HepG2 (cell line): ENCODE results near the gene ANKRD42. TPM values are rescaled to one million over a fixed set of nuclear protein-coding genes. Genes with fewer than 3 reads are reported as not detected.

Experiments used
- ATAC-seq: fragments of 200-7000 bp; cut with Tn5 transposase; 3 replicates; pipeline ENCODE4 v1.9.1; 2020; ENCODE audit warnings: mild to moderate bottlenecking, moderate library complexity
- BruUV-seq: library from RNA; stranded (reverse); fragments of 400-500 nt; replicated peaks from 2 replicates; lab custom pipeline; 2021; lab: Mats Ljungman, UMichigan
- CTCF ChIA-PET: fragments of 300-600 bp; formaldehyde crosslinking; extraction: SDS; loops from one replicate; lab custom pipeline; 2021; ENCODE audit warnings: low total read pairs, inconsistent platforms, low intra/inter-chr PET ratio; lab: Yijun Ruan, JAX
- POLR2A ChIA-PET: fragments of 350-600 bp; sonication (Branson Sonifier 250); formaldehyde crosslinking; loops from one replicate; lab custom pipeline; 2020; ENCODE audit warnings: antibody characterized with exemption, inconsistent platforms; lab: Yijun Ruan, JAX
- DNase-seq: peaks from one replicate; pipeline ENCODE4 v3.0.0-alpha.2; 2015; ENCODE audit warnings: low spot score
- FAIRE-seq: peaks from 3 replicates; lab custom pipeline; 2011; peaks lifted over from hg19 to GRCh38; lab: Jason Lieb, UNC
- H2AFZ ChIP-seq: one replicate; pipeline ENCODE4 v1.6.1; 2011; ENCODE audit warnings: low read length, inconsistent platforms
- H3K27ac ChIP-seq: fragments of 300-600 bp; 3 replicates; pipeline ENCODE4 v1.8.0; 2011; ENCODE audit warnings: mixed run types, mild to moderate bottlenecking, mixed read lengths, low read length, inconsistent platforms; ENCODE audit not compliant: insufficient read depth; ENCODE audit errors: extremely low read length
- H3K27me3 ChIP-seq, 2 experiments: fragments of 200-600 bp in 1 of 2; 2 replicates in 1 of 2; 3 replicates in 1 of 2; pipeline versions ENCODE4 v1.6.0 to v1.8.0; 2011; ENCODE audit warnings: low read length in 2 of 2, mild to moderate bottlenecking in 2 of 2, moderate library complexity in 2 of 2, inconsistent platforms in 1 of 2; ENCODE audit not compliant: insufficient read depth in 2 of 2, control insufficient read depth in 1 of 2
- H3K36me3 ChIP-seq, 2 experiments: fragments of 200-600 bp in 1 of 2; replicated peaks in 1 of 2; 2 replicates in 1 of 2; 3 replicates in 1 of 2; pipeline versions ENCODE4 v1.5.1 to v1.8.0; 2011; ENCODE audit warnings: low read length in 2 of 2, inconsistent platforms in 1 of 2; ENCODE audit not compliant: insufficient read depth in 2 of 2, control insufficient read depth in 1 of 2
- H3K4me1 ChIP-seq: 2 replicates; pipeline ENCODE4 v1.5.1; 2012; ENCODE audit warnings: low read length, inconsistent platforms; ENCODE audit not compliant: insufficient read depth
- H3K4me2 ChIP-seq: 2 replicates; pipeline ENCODE4 v1.6.0; 2011; ENCODE audit warnings: low read depth, low read length, inconsistent platforms
- H3K4me3 ChIP-seq, 3 experiments: fragments of 200-600 bp in 1 of 3; sonication (generic), shearing (Covaris generic) in 1 of 3; replicated peaks in 1 of 3; 2 replicates each; pipeline ENCODE4 v1.5.1; 2011 to 2016; ENCODE audit warnings: low read length in 3 of 3, inconsistent platforms in 2 of 3, low read depth in 2 of 3, mild to moderate bottlenecking in 2 of 3, control low read depth in 1 of 3, mixed read lengths in 1 of 3; ENCODE audit not compliant: insufficient read depth in 1 of 3
- H3K79me2 ChIP-seq: one replicate; pipeline ENCODE4 v1.6.1; 2011; ENCODE audit warnings: low read length, inconsistent platforms; ENCODE audit not compliant: insufficient read depth
- H3K9ac ChIP-seq: 2 replicates; pipeline ENCODE4 v1.6.0; 2011; ENCODE audit warnings: mild to moderate bottlenecking, low read depth, low read length, inconsistent platforms; ENCODE audit not compliant: insufficient read depth
- H3K9me3 ChIP-seq: 2 replicates; pipeline ENCODE4 v1.5.1; 2012; ENCODE audit warnings: mild to moderate bottlenecking, low read length
- H4K20me1 ChIP-seq: 2 replicates; pipeline ENCODE4 v1.6.0; 2011; ENCODE audit warnings: inconsistent platforms, mild to moderate bottlenecking, low read length, moderate library complexity; ENCODE audit not compliant: insufficient read depth
- MATR3 ChIP-seq: sonication (generic); formaldehyde crosslinking; IDR thresholded peaks from 2 replicates; pipeline ENCODE4 v1.4.0; 2020; ENCODE audit warnings: missing genetic modification reagents
- NAIF1 ChIP-seq: sonication (generic); formaldehyde crosslinking; IDR thresholded peaks from 2 replicates; pipeline ENCODE4 v1.5.0; 2020; ENCODE audit warnings: mild to moderate bottlenecking, missing genetic modification reagents, borderline replicate concordance
- NFE2L2 ChIP-seq: fragments of 150-350 bp; IDR thresholded peaks from 2 replicates; pipeline ENCODE4 v1.6.1; 2014; ENCODE audit warnings: low read length
- RARA ChIP-seq: IDR thresholded peaks from 2 replicates; pipeline ENCODE4 v1.6.1; 2016; ENCODE audit warnings: missing genetic modification reagents, missing compliant biosample characterization
- RARG ChIP-seq: sonication (generic); formaldehyde crosslinking; IDR thresholded peaks from 2 replicates; pipeline ENCODE4 v1.4.0; 2020; ENCODE audit warnings: low read depth, mild to moderate bottlenecking, missing genetic modification reagents
- RNF2 ChIP-seq: fragments of 450-650 bp; conservative IDR thresholded peaks from 2 replicates; pipeline ENCODE4 v1.6.1; 2016; ENCODE audit warnings: low read depth
- SMC3 ChIP-seq: IDR thresholded peaks from 2 replicates; pipeline ENCODE4 v1.6.1; 2011; ENCODE audit warnings: low read length, improper control_type of control experiment
- STAG1 ChIP-seq: sonication (generic); formaldehyde crosslinking; IDR thresholded peaks from 2 replicates; pipeline ENCODE4 v1.4.0; 2020; ENCODE audit warnings: missing genetic modification reagents
- TARDBP ChIP-seq: sonication (generic); formaldehyde crosslinking; IDR thresholded peaks from 2 replicates; pipeline ENCODE4 v1.8.0; 2022; ENCODE audit warnings: mild to moderate bottlenecking, missing genetic modification reagents
- ZNF484 ChIP-seq: sonication (generic); formaldehyde crosslinking; IDR thresholded peaks from 2 replicates; pipeline ENCODE4 v1.5.1; 2020; ENCODE audit warnings: mild to moderate bottlenecking, low read depth, missing genetic modification reagents, borderline replicate concordance
- ZNF839 ChIP-seq: sonication (generic); formaldehyde crosslinking; IDR thresholded peaks from 2 replicates; pipeline ENCODE4 v1.4.0; 2020; ENCODE audit warnings: missing genetic modification reagents, mild to moderate bottlenecking, borderline replicate concordance
- WGBS: methylation state at CpG from one replicate; pipeline ENCODE4 v1.1.6; 2017; ENCODE audit warnings: low lambda C conversion rate; 5-methylcytosine and 5-hydroxymethylcytosine counted together
- in situ Hi-C: cut with HindIII; loops from 2 replicates; pipeline ENCODE4 v1.10.0; 2017; ENCODE audit warnings: low pct_unique_long_range_greater_than_20kb; ENCODE audit not compliant: extremely low pct_ligation_motif_present
- intact Hi-C: fragments of 100-400 bp; cut with micrococcal nuclease; formaldehyde crosslinking; loops from one replicate; pipeline ENCODE4 v1.10.0; 2022; ENCODE audit not compliant: unreplicated experiment
- polyA plus RNA-seq, 8 experiments: library from polyadenylated mRNA; depleted of rRNA in 3 of 8; stranded (reverse) in 7 of 8; unstranded in 1 of 8; fragments of >200 nt; fragmentation: Illumina TruSeq in 4 of 8; extraction: Trizol in 4 of 8; gene quantifications; 2 replicates each; pipeline versions ENCODE4 v1.2.1 to v1.2.3, GENCODE V29; 2011 to 2016; ENCODE audit warnings: low read depth in 4 of 8, missing spikeins in 1 of 8, mixed read lengths in 1 of 8; ENCODE audit not compliant: insufficient read depth in 1 of 8
- total RNA-seq, 5 experiments: library from RNA; depleted of rRNA; stranded (reverse); fragments of >200 nt; fragmentation: Illumina TruSeq; extraction: Trizol; gene quantifications; 2 replicates each; pipeline ENCODE4 v1.2.3, GENCODE V29; 2016; ENCODE audit warnings: low read depth in 1 of 5
- TF ChIP-seq, protein P1 (sequence below): sonication (generic); formaldehyde crosslinking; IDR thresholded peaks from 2 replicates; pipeline ENCODE4 v1.4.0; 2020; ENCODE audit warnings: missing genetic modification reagents, borderline replicate concordance
- TF ChIP-seq, protein P2 (sequence below): sonication (generic); formaldehyde crosslinking; IDR thresholded peaks from 2 replicates; pipeline ENCODE4 v1.8.1; 2023; ENCODE audit warnings: mild to moderate bottlenecking, inconsistent platforms, moderate library complexity, missing genetic modification reagents, borderline replicate concordance
- TF ChIP-seq, protein P3 (sequence below): sonication (generic); formaldehyde crosslinking; IDR thresholded peaks from 2 replicates; pipeline ENCODE4 v1.5.0; 2020; ENCODE audit warnings: mild to moderate bottlenecking, missing genetic modification reagents, moderate library complexity
- TF ChIP-seq, protein P4 (sequence below): IDR thresholded peaks from 2 replicates; pipeline ENCODE4 v1.6.1; 2016; ENCODE audit warnings: missing biosample characterization, missing genetic modification reagents, low read depth

ANKRD42 gene
- total and polyA plus RNA-seq, 2 of the 13 experiments (the other 11 are each of a cell fraction or from before 2014, with no cell fraction given) = 2.2 to 3.7 TPM

DNA sequence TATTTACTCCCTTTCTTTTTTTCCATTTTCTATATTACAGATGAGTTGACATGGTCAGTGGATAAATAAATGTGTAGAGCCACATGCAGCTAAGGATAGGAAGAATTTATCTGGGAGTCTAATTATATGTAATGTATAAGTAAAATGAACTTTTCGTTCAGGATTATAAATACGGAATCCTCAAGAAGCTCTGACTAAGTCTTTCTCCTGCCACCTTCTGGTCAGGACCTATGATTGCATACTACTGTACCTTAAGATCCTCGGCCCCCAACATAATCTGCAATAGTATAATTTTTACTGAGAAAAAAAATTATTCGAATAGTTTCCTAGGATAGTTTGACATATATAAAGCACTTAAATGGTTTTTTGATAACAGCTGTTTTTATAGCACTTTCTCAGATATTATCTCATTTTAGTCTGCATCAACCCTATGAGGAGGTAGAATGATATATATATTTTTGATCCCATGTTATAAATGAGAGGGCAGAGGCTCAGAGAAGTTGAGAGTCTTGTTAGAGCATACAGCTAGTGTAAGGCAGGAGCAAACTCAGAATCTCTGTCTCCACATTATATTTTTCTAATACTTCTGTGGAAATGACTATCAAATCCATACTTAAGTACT lies 56.6 kb downstream of the ANKRD42 start:
- ChIA-PET CTCF (interaction anchor here (1.5 to 2.2 kb wide), 2 partner anchors 9 to 344 kb away, joined by 6 to 12 read pairs; no protein-coding TSS in a partner anchor), POLR2A (no interaction called here)
- Histone ChIP-seq H3K4me1 (peaks cover 41% of the 10 kb centered on the region), H4K20me1 (no peaks in the 10 kb centered on the region), H3K79me2 (no peaks in the 10 kb centered on the region), H3K4me2 (peak overlapping the region; percentile 11; the same call in 1 of the 2 replicates), H3K27ac (no peak overlapping the region), H3K36me3 (no peaks in the 10 kb centered on the region), H3K4me3 (no peak overlapping the region), H3K9me3 (no peaks in the 10 kb centered on the region), H3K9ac (no peak overlapping the region), H3K27me3 (no peaks in the 10 kb centered on the region), H2AFZ (no peak overlapping the region)
- peak; percentile 46; the same call in 2 of the 3 replicates for ATAC-seq
- BruUV-seq = no TSS peak
- DNase-seq = peak; percentile 24
- intact Hi-C loops (loop anchor here (1.0 to 10.0 kb wide), 4 partner anchors 9 to 344 kb away; partner anchors contain the start of gene ANKRD42), in situ Hi-C loops (loop anchor here (10.0 kb wide), 1 partner anchor 345 kb away; the partner anchor contains the start of genes DDIAS and PRCP)
- no peak for FAIRE-seq
- WGBS = 13% methylated on average over 4 of the region's 4 CpGs
- no peak for TF ChIP-seq RARA (CRISPR knock-in tag)
- no peak for TF ChIP-seq RNF2
- no peak for TF ChIP-seq MATR3
- no peak for TF ChIP-seq NAIF1 (CRISPR knock-in tag)
- TF ChIP-seq NFE2L2 = no peak
- TF ChIP-seq, protein P1, sequence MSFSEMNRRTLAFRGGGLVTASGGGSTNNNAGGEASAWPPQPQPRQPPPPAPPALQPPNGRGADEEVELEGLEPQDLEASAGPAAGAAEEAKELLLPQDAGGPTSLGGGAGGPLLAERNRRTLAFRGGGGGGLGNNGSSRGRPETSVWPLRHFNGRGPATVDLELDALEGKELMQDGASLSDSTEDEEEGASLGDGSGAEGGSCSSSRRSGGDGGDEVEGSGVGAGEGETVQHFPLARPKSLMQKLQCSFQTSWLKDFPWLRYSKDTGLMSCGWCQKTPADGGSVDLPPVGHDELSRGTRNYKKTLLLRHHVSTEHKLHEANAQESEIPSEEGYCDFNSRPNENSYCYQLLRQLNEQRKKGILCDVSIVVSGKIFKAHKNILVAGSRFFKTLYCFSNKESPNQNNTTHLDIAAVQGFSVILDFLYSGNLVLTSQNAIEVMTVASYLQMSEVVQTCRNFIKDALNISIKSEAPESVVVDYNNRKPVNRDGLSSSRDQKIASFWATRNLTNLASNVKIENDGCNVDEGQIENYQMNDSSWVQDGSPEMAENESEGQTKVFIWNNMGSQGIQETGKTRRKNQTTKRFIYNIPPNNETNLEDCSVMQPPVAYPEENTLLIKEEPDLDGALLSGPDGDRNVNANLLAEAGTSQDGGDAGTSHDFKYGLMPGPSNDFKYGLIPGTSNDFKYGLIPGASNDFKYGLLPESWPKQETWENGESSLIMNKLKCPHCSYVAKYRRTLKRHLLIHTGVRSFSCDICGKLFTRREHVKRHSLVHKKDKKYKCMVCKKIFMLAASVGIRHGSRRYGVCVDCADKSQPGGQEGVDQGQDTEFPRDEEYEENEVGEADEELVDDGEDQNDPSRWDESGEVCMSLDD (CRISPR knock-in tag) = no peak
- TF ChIP-seq, protein P2, sequence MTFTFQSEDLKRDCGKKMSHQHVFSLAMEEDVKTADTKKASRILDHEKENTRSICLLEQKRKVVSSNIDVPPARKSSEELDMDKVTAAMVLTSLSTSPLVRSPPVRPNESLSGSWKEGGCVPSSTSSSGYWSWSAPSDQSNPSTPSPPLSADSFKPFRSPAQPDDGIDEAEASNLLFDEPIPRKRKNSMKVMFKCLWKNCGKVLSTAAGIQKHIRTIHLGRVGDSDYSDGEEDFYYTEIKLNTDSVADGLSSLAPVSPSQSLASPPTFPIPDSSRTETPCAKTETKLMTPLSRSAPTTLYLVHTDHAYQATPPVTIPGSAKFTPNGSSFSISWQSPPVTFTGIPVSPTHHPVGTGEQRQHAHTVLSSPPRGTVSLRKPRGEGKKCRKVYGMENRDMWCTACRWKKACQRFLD (CRISPR knock-in tag) = no peak
- TF ChIP-seq RARG (CRISPR knock-in tag) = no peak
- TF ChIP-seq ZNF839 = no peak
- TF ChIP-seq ZNF484 = no peak
- no peak for TF ChIP-seq TARDBP
- TF ChIP-seq, protein P3, sequence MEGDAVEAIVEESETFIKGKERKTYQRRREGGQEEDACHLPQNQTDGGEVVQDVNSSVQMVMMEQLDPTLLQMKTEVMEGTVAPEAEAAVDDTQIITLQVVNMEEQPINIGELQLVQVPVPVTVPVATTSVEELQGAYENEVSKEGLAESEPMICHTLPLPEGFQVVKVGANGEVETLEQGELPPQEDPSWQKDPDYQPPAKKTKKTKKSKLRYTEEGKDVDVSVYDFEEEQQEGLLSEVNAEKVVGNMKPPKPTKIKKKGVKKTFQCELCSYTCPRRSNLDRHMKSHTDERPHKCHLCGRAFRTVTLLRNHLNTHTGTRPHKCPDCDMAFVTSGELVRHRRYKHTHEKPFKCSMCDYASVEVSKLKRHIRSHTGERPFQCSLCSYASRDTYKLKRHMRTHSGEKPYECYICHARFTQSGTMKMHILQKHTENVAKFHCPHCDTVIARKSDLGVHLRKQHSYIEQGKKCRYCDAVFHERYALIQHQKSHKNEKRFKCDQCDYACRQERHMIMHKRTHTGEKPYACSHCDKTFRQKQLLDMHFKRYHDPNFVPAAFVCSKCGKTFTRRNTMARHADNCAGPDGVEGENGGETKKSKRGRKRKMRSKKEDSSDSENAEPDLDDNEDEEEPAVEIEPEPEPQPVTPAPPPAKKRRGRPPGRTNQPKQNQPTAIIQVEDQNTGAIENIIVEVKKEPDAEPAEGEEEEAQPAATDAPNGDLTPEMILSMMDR = peak; percentile 54
- TF ChIP-seq, protein P4, sequence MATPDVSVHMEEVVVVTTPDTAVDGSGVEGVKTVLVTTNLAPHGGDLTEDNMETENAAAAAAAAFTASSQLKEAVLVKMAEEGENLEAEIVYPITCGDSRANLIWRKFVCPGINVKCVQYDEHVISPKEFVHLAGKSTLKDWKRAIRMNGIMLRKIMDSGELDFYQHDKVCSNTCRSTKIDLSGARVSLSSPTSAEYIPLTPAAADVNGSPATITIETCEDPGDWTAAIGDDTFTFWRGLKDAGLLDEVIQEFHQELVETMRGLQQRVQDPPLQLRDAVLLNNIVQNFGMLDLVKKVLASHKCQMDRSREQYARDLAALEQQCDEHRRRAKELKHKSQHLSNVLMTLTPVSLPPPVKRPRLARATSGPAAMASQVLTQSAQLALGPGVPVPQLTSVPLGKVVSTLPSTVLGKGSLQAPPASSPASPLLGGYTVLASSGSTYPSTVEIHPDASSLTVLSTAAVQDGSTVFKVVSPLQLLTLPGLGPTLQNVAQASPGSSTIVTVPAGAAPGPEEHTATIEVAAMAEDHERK (CRISPR knock-in tag) = no peak
- peak; percentile 54 for TF ChIP-seq SMC3
- peak; percentile 48 for TF ChIP-seq STAG1 (CRISPR knock-in tag)
